Stimulated activated naive CD8-positive, alpha-beta T cell treated with anti-CD3 and anti-CD28 coated beads, Interleukin-15, Interleukin-2, amounts not matched to agents 100 ng/mL and 50 ng/mL, for 24 hours (primary cell): ENCODE data around the gene FAM241A.
A peak's percentile ranks its signal among the peaks of the same experiment; 100 is the strongest.
"Not testable (repeated sequence)": the region's sequence is repeated elsewhere in the genome, so short reads cannot be mapped to it uniquely, and the experiment has no call there.

Source experiments
- H3K27ac Mint-ChIP-seq: one replicate; pipeline ENCODE4 v1.8.0; 2021; ENCODE audit warnings: mild to moderate bottlenecking, mixed read lengths
- H3K27me3 Mint-ChIP-seq: one replicate; pipeline ENCODE4 v1.8.0; 2021; ENCODE audit warnings: mixed read lengths
- H3K36me3 Mint-ChIP-seq: one replicate; pipeline ENCODE4 v1.8.0; 2021; ENCODE audit warnings: low read depth, mixed read lengths
- H3K4me1 Mint-ChIP-seq: one replicate; pipeline ENCODE4 v1.8.0; 2021; ENCODE audit warnings: low read depth, mixed read lengths
- H3K4me3 Mint-ChIP-seq: one replicate; pipeline ENCODE4 v1.8.0; 2021; ENCODE audit warnings: mild to moderate bottlenecking, mixed read lengths
- H3K9me3 Mint-ChIP-seq: one replicate; pipeline ENCODE4 v1.8.0; 2021; ENCODE audit warnings: mixed read lengths

FAM241A gene

GRCh38 chr4:112147697-112148096 lies 2.4 kb downstream of the FAM241A start:
- Mint-ChIP-seq H3K4me1 (peaks cover 66% of the 10 kb centered on the region), H3K36me3 (peaks cover 19% of the 10 kb centered on the region), H3K27me3 (no peaks in the 10 kb centered on the region), H3K4me3 (peak overlapping the region; percentile 93), H3K9me3 (no peaks in the 10 kb centered on the region), H3K27ac (no peak overlapping the region)

DNA sequence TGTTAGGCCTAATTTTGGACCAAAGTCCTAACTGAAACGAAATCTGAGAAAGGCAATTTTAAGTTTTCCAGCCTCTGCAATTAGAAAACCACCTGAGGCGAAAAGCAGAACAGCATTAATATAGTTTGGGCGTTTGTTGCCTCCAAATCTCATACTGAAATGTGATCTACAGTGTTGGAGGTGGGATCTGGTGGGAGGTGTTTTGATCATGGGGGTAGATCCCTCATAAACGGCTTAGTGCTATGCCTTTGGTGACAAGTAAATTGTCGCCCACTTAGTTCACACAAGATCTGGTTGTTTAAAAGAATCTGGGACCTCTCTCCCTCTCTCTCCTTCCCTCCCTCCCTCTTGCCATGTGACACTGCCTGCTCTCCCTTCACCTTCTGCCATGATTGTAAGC lies 5.7 kb downstream of the FAM241A start:
- Mint-ChIP-seq H3K9me3 (no peaks in the 10 kb centered on the region), H3K4me3 (no peak overlapping the region), H3K4me1 (peaks cover 70% of the 10 kb centered on the region), H3K27ac (no peak overlapping the region), H3K27me3 (no peaks in the 10 kb centered on the region), H3K36me3 (peaks cover 22% of the 10 kb centered on the region)

DNA sequence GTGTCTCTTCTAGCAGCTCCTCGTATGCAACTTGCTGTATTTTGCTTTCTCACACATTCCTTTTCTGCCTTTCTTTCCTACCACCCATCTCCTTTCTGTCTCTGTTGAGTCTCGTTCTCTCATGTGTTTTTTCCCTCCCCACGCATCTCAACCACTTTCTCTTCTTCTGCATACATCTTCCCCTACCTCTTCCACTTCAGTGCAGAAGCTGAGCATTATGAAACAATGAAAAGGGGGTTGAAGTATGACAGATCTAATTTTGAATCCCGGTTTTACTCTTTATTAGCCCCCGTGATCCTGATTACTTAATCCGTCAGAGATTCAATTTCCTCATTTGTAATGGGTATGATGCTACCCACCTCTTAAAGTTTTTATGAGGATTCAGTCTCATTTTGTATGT lies 7.3 kb downstream of the FAM241A start:
- H3K27ac Mint-ChIP-seq, result peak overlapping the region; percentile 34
- peaks cover 66% of the 10 kb centered on the region for H3K4me1 Mint-ChIP-seq

DNA sequence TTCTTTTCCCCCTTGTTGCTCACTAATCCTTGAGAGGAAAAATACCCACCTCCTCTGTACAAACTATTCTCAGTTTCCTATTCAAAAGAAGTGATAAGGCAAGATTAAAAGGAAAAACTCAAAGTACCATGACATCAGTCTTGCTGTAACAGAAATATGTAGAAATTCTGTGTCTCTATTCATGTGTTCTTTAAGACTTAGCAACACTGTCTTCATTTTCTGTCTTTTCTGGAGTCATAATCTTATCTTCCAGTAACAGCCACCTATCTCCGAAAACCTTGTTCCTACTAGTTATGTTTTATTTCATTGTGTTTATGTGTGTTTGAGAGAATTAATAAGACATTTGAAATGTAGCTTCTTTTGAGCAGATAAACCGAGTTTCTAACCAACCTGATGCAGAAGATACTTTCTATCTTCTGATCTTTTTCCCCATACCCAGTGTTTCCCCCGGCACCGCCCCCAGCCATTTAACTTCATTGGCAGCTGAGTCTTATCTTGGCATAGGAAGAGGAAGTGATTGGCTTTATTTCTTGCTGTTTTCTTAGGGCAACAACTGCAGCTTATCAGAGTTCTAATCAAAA lies 8.0 kb downstream of the FAM241A start:
- H3K27ac Mint-ChIP-seq, result peak overlapping the region; percentile 73
- H3K27me3 Mint-ChIP-seq, result no peaks in the 10 kb centered on the region
- peaks cover 58% of the 10 kb centered on the region for H3K4me1 Mint-ChIP-seq
- H3K4me3 Mint-ChIP-seq, result peak overlapping the region; percentile 70
- H3K9me3 Mint-ChIP-seq, result no peaks in the 10 kb centered on the region
- H3K36me3 Mint-ChIP-seq, result peaks cover 26% of the 10 kb centered on the region

More for the DNA sequence above, 7.3 kb downstream of the FAM241A start:
- H3K27me3 Mint-ChIP-seq, result no peaks in the 10 kb centered on the region
- peak overlapping the region; percentile 70 for H3K4me3 Mint-ChIP-seq
- peaks cover 26% of the 10 kb centered on the region for H3K36me3 Mint-ChIP-seq
- no peaks in the 10 kb centered on the region for H3K9me3 Mint-ChIP-seq

- no peaks in the 10 kb centered on the region for H3K27me3 Mint-ChIP-seq
- no peak overlapping the region for H3K27ac Mint-ChIP-seq
- H3K9me3 Mint-ChIP-seq, result peaks cover 8% of the 10 kb centered on the region
- H3K4me3 Mint-ChIP-seq, result no peak overlapping the region
- H3K4me1 Mint-ChIP-seq, result peaks cover 47% of the 10 kb centered on the region
- H3K36me3 Mint-ChIP-seq, result peaks cover 41% of the 10 kb centered on the region
Observed at GRCh38 chr4:112156112-112156511, 10.9 kb downstream of the FAM241A start.

GRCh38 chr4:112156553-112156952 lies 11.3 kb downstream of the FAM241A start:
- H3K4me3 Mint-ChIP-seq, result no peak overlapping the region

DNA sequence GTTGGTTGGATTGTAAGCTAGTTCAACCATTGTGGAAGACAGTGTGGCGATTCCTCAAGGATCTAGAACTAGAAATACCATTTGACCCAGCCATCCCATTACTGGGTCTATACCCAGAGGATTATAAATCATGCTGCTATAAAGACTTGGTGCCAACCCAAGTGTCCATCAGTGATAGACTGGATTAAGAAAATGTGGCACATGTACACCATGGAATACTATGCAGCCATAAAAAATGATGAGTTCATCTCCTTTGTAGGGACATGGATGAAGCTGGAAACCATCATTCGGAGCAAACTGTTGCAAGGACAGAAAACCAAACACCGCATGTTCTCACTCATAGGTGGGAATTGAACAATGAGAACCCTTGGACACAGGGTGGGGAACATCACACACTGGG lies 18.5 kb downstream of the FAM241A start:
- H3K27me3 Mint-ChIP-seq, H3K4me3 Mint-ChIP-seq, H3K27ac Mint-ChIP-seq: not testable (repeated sequence)
- Mint-ChIP-seq H3K9me3 (peaks cover 11% of the 10 kb centered on the region), H3K36me3 (peaks cover 47% of the 10 kb centered on the region), H3K4me1 (peaks cover 21% of the 10 kb centered on the region)

More at GRCh38 chr4:112156553-112156952, 11.3 kb downstream of the FAM241A start:
- Mint-ChIP-seq H3K36me3 (peaks cover 43% of the 10 kb centered on the region), H3K9me3 (peaks cover 11% of the 10 kb centered on the region), H3K27me3 (no peaks in the 10 kb centered on the region), H3K27ac (no peak overlapping the region), H3K4me1 (peaks cover 44% of the 10 kb centered on the region)

GRCh38 chr4:112167794-112168193 lies 22.5 kb downstream of the FAM241A start:
- peaks cover 51% of the 10 kb centered on the region for H3K4me1 Mint-ChIP-seq
- no peak overlapping the region for H3K27ac Mint-ChIP-seq
- no peak overlapping the region for H3K4me3 Mint-ChIP-seq
- no peaks in the 10 kb centered on the region for H3K9me3 Mint-ChIP-seq
- peaks cover 27% of the 10 kb centered on the region for H3K36me3 Mint-ChIP-seq
- H3K27me3 Mint-ChIP-seq, result no peaks in the 10 kb centered on the region

GRCh38 chr4:112168719-112169500 lies 23.7 kb downstream of the FAM241A start:
- no peaks in the 10 kb centered on the region for H3K27me3 Mint-ChIP-seq
- H3K27ac Mint-ChIP-seq, result peak overlapping the region; percentile 23
- no peak overlapping the region for H3K4me3 Mint-ChIP-seq
- H3K9me3 Mint-ChIP-seq, result no peaks in the 10 kb centered on the region
- peaks cover 57% of the 10 kb centered on the region for H3K4me1 Mint-ChIP-seq
- H3K36me3 Mint-ChIP-seq, result peaks cover 31% of the 10 kb centered on the region

DNA sequence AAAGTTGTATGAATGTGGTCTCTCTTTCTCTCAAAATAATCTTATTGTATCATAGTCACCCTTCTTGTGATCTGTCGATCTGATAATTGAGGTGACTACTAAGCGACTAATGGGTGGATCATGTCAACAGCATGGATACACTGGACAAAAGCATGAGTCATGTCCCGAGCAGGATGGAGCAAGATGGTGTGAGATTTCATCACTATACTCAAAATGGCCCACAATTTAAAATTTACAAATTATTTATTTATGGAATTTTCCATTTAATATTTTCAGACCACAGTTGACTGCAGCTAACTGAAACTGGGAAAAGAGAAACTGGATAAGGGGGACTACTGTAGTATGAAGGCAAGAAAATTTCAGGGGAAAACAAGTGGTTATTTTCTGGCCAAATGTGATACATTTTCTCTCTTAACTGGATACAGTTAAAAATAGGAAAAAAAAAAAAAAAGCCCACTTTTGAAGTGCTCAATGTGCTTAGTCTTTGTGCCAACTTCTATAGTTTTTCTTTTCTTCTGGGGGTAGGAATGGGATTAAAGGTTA lies 25.3 kb downstream of the FAM241A start:
- Mint-ChIP-seq H3K36me3 (peaks cover 32% of the 10 kb centered on the region), H3K4me1 (peaks cover 55% of the 10 kb centered on the region), H3K27me3 (no peaks in the 10 kb centered on the region), H3K4me3 (no peak overlapping the region), H3K27ac (peak overlapping the region; percentile 60), H3K9me3 (no peaks in the 10 kb centered on the region)

GRCh38 chr4:112171051-112171763 lies 26.0 kb downstream of the FAM241A start:
- H3K27ac Mint-ChIP-seq, result peak overlapping the region; percentile 60
- H3K36me3 Mint-ChIP-seq, result peaks cover 36% of the 10 kb centered on the region
- H3K4me1 Mint-ChIP-seq, result peaks cover 59% of the 10 kb centered on the region
- H3K9me3 Mint-ChIP-seq, H3K27me3 Mint-ChIP-seq, H3K4me3 Mint-ChIP-seq: not testable (repeated sequence)

GRCh38 chr4:112172180-112172579 lies 26.9 kb downstream of the FAM241A start:
- no peak overlapping the region for H3K4me3 Mint-ChIP-seq
- no peak overlapping the region for H3K27ac Mint-ChIP-seq
- peaks cover 36% of the 10 kb centered on the region for H3K36me3 Mint-ChIP-seq
- H3K9me3 Mint-ChIP-seq, result no peaks in the 10 kb centered on the region
- peaks cover 63% of the 10 kb centered on the region for H3K4me1 Mint-ChIP-seq
- no peaks in the 10 kb centered on the region for H3K27me3 Mint-ChIP-seq

- H3K27me3 Mint-ChIP-seq, result no peaks in the 10 kb centered on the region
- no peak overlapping the region for H3K27ac Mint-ChIP-seq
- no peaks in the 10 kb centered on the region for H3K9me3 Mint-ChIP-seq
- H3K36me3 Mint-ChIP-seq, result peaks cover 44% of the 10 kb centered on the region
- H3K4me3 Mint-ChIP-seq, result no peak overlapping the region
- H3K4me1 Mint-ChIP-seq, result peaks cover 60% of the 10 kb centered on the region
Observed at GRCh38 chr4:112173593-112174558, 28.6 kb downstream of the FAM241A start.

- Mint-ChIP-seq H3K4me3 (no peak overlapping the region), H3K27me3 (no peaks in the 10 kb centered on the region), H3K27ac (no peak overlapping the region), H3K4me1 (peaks cover 46% of the 10 kb centered on the region), H3K9me3 (no peaks in the 10 kb centered on the region), H3K36me3 (peaks cover 41% of the 10 kb centered on the region)
Observed at GRCh38 chr4:112175840-112176239, 30.6 kb downstream of the FAM241A start.
